ENCODE data around the gene RMRP.

Gene RMRP

GRCh38 chr9:35657546-35658136, at the start of gene RMRP:
TSS of gene RMRP (minus strand) at chr9:35658019.
- peak; percentile 89 for ATAC-seq (ENCODE audit: low read depth)
- TF ChIP-seq CTCF (IDR thresholded peaks at IDR 0.05; ENCODE audit: poor library complexity, severe bottlenecking) = no peak
- H3K4me1 ChIP-seq (ENCODE audit: insufficient read depth, poor library complexity, severe bottlenecking) = peaks cover 13% of the 10 kb centered on the region

DNA sequence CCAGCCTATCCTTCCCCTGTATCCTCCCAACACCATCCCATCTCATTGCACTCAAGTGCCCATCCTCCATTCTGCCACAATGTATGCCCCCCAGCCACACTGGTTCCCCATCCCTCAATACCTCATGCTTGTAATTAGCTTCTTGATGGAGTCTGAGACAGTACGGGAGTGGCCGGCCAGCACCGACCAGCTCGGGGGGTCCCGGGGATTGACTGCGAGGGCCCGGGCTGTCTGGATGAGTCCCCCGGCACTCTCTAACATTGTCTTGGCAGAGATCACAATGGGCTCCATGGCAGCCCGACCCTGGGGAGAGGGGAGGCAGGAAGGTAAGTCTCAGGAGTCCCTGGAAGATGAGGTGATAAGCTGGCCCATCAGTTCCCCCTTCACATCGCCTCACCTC, 49.1 kb upstream of the RMRP start:
- ATAC-seq (ENCODE audit: low read depth) (no peak), DNase-seq (ENCODE audit: low spot score) (no peak)
- no peak overlapping the region for H3K27ac ChIP-seq (ENCODE audit: poor library complexity, severe bottlenecking)
- peaks cover 95% of the 10 kb centered on the region for H3K36me3 ChIP-seq (ENCODE audit: low read depth)
- H3K4me1 ChIP-seq (ENCODE audit: insufficient read depth, poor library complexity, severe bottlenecking) = no peaks in the 10 kb centered on the region
- H3K9me3 ChIP-seq (ENCODE audit: severe bottlenecking) = no peaks in the 10 kb centered on the region
- TF ChIP-seq CTCF (IDR thresholded peaks at IDR 0.05; ENCODE audit: poor library complexity, severe bottlenecking) = no peak
- no peak overlapping the region for H3K4me3 ChIP-seq (ENCODE audit: severe bottlenecking)
- no peaks in the 10 kb centered on the region for H3K27me3 ChIP-seq (ENCODE audit: insufficient read depth, poor library complexity, severe bottlenecking)

More at GRCh38 chr9:35657546-35658136, at the start of gene RMRP:
- peak within 1 kb of the TSS; percentile 76 for H3K27ac ChIP-seq (ENCODE audit: poor library complexity, severe bottlenecking)
- H3K36me3 ChIP-seq (ENCODE audit: low read depth) = peaks cover 32% of the 10 kb centered on the region
- peak within 1 kb of the TSS; percentile 72 for H3K4me3 ChIP-seq (ENCODE audit: severe bottlenecking)
- no peaks in the 10 kb centered on the region for H3K27me3 ChIP-seq (ENCODE audit: insufficient read depth, poor library complexity, severe bottlenecking)
- no peaks in the 10 kb centered on the region for H3K9me3 ChIP-seq (ENCODE audit: severe bottlenecking)
- DNase-seq (ENCODE audit: low spot score) = peak; percentile 98

GRCh38 chr9:35705836-35706430, 48.1 kb upstream of the RMRP start:
- no peak overlapping the region for H3K27ac ChIP-seq (ENCODE audit: poor library complexity, severe bottlenecking)
- no peak for ATAC-seq (ENCODE audit: low read depth)

DNA sequence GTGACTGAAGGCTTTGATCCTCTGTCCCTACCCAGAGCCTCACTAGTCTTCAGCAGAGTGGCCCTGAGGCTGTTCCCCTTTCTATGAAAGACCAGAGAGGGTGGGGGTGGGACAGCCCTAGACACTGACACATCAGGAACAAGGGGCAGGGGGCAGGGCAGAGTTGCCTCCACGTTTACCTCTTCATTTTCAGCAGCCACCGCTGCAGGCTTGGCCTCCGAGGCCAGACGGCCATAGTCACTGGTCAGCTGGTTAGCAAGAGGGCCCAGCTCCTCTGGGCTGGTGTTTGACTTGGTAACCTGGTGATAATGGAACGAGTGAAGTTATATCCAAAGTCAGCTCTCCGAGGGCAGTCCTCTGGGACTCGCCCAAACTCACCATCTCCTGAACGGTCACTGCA, 47.6 kb upstream of the RMRP start:
- TF ChIP-seq CTCF (IDR thresholded peaks at IDR 0.05; ENCODE audit: poor library complexity, severe bottlenecking) = no peak
- H3K4me3 ChIP-seq (ENCODE audit: severe bottlenecking) = no peak overlapping the region
- DNase-seq (ENCODE audit: low spot score) (no peak), ATAC-seq (ENCODE audit: low read depth) (no peak)
- no peak overlapping the region for H3K27ac ChIP-seq (ENCODE audit: poor library complexity, severe bottlenecking)
- H3K36me3 ChIP-seq (ENCODE audit: low read depth) = peaks cover 95% of the 10 kb centered on the region
- no peaks in the 10 kb centered on the region for H3K9me3 ChIP-seq (ENCODE audit: severe bottlenecking)
- H3K4me1 ChIP-seq (ENCODE audit: insufficient read depth, poor library complexity, severe bottlenecking) = no peaks in the 10 kb centered on the region
- H3K27me3 ChIP-seq (ENCODE audit: insufficient read depth, poor library complexity, severe bottlenecking) = no peaks in the 10 kb centered on the region

More at GRCh38 chr9:35705836-35706430, 48.1 kb upstream of the RMRP start:
- H3K27me3 ChIP-seq (ENCODE audit: insufficient read depth, poor library complexity, severe bottlenecking) = no peaks in the 10 kb centered on the region
- no peaks in the 10 kb centered on the region for H3K4me1 ChIP-seq (ENCODE audit: insufficient read depth, poor library complexity, severe bottlenecking)
- no peak overlapping the region for H3K4me3 ChIP-seq (ENCODE audit: severe bottlenecking)
- DNase-seq (ENCODE audit: low spot score) = no peak
- H3K36me3 ChIP-seq (ENCODE audit: low read depth) = peaks cover 95% of the 10 kb centered on the region
- no peaks in the 10 kb centered on the region for H3K9me3 ChIP-seq (ENCODE audit: severe bottlenecking)
- no peak for TF ChIP-seq CTCF (IDR thresholded peaks at IDR 0.05; ENCODE audit: poor library complexity, severe bottlenecking)

All from RWPE2 (cell line).